GM12801 (cell line): Measurements from ENCODE around the gene BPI.

Source experiments
- CTCF ChIP-seq: IDR thresholded peaks from one replicate; pipeline ENCODE4 v1.5.1; 2011; ENCODE audit warnings: control low read depth; ENCODE audit not compliant: insufficient read length; ENCODE audit errors: extremely low read depth

BPI gene

GRCh38 chr20:38346741-38347140 is 42.8 kb downstream of the BPI start:
- TF ChIP-seq CTCF: no peak

GRCh38 chr20:38349856-38350255 is 45.9 kb downstream of the BPI start:
- TF ChIP-seq CTCF: no peak

DNA sequence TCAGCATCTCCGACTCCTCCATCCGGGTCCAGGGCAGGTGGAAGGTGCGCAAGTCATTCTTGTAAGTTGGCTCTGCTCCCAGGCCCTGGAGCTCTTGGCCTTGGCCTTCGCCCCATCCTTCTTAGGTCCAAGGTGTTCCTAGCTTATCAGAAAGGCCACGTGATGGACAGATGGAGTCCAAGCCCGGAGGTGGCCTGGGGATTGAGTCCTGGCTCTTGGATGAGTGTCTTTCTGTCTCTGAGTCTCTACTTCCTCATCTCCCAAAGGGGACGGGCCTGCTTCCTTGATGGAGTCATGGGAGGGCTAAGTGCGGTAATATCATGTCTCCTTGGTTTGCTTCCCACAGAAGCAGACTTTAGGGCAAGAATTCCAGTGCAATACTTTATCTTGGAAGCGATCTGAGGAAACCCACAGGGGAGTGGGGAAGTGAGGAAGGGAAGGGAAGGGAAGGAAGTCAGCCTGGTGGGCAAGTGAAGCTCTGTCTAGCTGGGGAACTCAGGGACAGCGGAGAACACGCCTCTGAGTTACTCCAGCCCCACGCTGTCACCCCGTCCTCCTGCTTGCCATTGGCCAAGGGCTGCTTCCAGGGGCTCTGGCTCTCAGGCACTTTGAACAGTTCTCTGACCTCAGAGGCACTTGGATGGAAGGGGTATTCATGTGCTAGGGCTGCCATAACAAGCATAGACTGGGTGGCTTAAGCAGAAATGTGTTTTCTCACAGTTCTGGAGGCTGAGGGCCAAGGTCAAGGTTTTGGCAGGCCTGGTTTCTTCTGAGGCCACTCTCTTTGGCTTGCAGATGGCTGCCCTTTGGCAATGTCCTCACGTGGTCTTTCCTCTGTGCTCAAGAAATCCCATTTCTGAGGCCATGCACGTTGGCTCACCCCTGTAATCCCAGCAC is 47.2 kb downstream of the BPI start:
- TF ChIP-seq CTCF: no peak

- no peak for TF ChIP-seq CTCF
Measured at GRCh38 chr20:38353316-38353715, 49.4 kb downstream of the BPI start.

DNA sequence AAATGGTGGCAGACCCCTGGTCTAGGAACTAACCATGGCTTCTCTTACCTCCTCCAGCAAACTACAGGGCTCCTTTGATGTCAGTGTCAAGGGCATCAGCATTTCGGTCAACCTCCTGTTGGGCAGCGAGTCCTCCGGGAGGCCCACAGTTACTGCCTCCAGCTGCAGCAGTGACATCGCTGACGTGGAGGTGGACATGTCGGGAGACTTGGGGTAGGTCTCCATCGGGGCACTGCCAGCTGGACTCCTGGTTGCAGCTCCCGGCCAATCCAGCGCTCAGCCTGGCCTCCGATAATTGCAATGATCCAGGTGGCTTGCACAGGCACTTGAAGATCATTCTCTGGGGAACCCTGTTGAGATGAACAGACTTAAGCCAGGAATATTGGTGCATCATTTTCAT is 50.3 kb downstream of the BPI start:
- no peak for TF ChIP-seq CTCF

DNA sequence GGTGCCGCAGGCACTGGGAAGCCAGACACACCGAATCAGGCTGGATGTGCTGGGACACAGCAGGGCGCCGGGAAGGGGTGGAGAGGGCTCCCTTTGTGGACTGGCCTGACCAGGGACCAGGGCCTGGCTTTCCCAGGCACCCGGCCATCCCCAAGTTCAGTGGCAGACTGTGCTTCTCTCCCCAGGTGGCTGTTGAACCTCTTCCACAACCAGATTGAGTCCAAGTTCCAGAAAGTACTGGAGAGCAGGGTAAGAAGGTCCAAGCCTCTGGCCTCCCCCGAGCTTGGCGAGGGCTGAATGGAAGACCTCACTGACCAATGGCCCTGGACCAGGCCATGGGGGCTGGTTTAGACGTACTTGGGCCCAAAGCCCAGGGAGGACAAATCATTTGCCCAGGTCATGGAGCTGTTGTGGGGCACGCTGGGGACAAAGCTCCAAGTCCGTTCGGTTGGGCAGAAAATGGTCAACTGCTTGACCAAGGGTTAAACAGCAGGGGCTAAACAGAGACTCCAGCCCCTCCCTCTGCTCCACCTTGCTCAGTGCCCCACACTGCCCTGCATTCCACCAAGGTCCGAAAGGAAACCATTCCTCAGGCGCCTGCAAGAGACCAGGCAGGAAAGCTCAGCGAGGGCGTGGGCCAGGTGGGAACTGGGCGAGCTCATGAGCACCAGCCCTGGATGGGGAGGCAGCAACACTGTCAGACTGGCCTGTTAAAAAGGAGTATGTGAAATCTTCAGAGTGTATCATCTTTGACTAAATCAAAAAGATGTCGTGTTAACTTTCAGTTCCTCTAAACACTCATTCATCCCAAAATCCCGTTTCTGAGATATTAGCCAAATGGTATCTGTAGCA is 51.4 kb downstream of the BPI start:
- no peak for TF ChIP-seq CTCF

- TF ChIP-seq CTCF: no peak
Measured at GRCh38 chr20:38357653-38358207, 53.8 kb downstream of the BPI start.
